ENCODE measurements around the gene SLC38A9. TPM values are rescaled to one million over a fixed set of nuclear protein-coding genes. Genes with fewer than 3 reads are reported as not detected.

Gene SLC38A9
- total RNA-seq, 2 donors from 2014 or later: 38.5 to 41.7 TPM

- H3K27ac Mint-ChIP-seq: no peak overlapping the region
- WGBS, 2 experiments (ENCODE audit: insufficient coverage in 1 of 2, insufficient read length in 1 of 2): 97 to 100% methylated on average over 3 of the region's 3 CpGs
Observed at GRCh38 chr5:55621229-55621628, 90.9 kb downstream of the SLC38A9 start.

GRCh38 chr5:55620766-55621160 lies 91.4 kb downstream of the SLC38A9 start:
- Histone ChIP-seq H3K4me3 (ENCODE audit: low read length) (no peak overlapping the region), H3K36me3 (ENCODE audit: control insufficient read depth, insufficient read depth, low read length) (no peaks in the 10 kb centered on the region), H3K27me3 (ENCODE audit: control insufficient read depth, insufficient read depth, low read length, poor library complexity, severe bottlenecking) (no peaks in the 10 kb centered on the region), H3K4me1 (ENCODE audit: control insufficient read depth, insufficient read depth, low read length) (no peaks in the 10 kb centered on the region), H3K9ac (ENCODE audit: extremely low read depth, low read length, poor library complexity, severe bottlenecking) (no peak overlapping the region), H3K27ac (ENCODE audit: low read depth, low read length) (no peak overlapping the region), H3K9me3 (ENCODE audit: control insufficient read depth, low read length) (no peaks in the 10 kb centered on the region)
- H3K36me3 Mint-ChIP-seq (ENCODE audit: low read depth): peaks cover 2% of the 10 kb centered on the region
- no peak overlapping the region for H3K4me3 Mint-ChIP-seq
- H3K27ac Mint-ChIP-seq: no peak overlapping the region
- peaks cover 2% of the 10 kb centered on the region for H3K9me3 Mint-ChIP-seq
- H3K27me3 Mint-ChIP-seq (ENCODE audit: insufficient read depth): no peaks in the 10 kb centered on the region
- 86 to 100% methylated on average over 3 to 4 of the region's 4 CpGs for WGBS, 2 experiments (ENCODE audit: insufficient coverage in 1 of 2, insufficient read length in 1 of 2)
- no peak for TF ChIP-seq CTCF (conservative IDR thresholded peaks at IDR 0.05)
- DNase-seq: no peak
- H3K4me1 Mint-ChIP-seq: peaks cover 47% of the 10 kb centered on the region

More at GRCh38 chr5:55621229-55621628, 90.9 kb downstream of the SLC38A9 start:
- H3K9ac ChIP-seq (ENCODE audit: extremely low read depth, low read length, poor library complexity, severe bottlenecking): no peak overlapping the region
- Mint-ChIP-seq H3K36me3 (ENCODE audit: low read depth) (peaks cover 2% of the 10 kb centered on the region), H3K27me3 (ENCODE audit: insufficient read depth) (no peaks in the 10 kb centered on the region), H3K9me3 (peaks cover 2% of the 10 kb centered on the region), H3K4me3 (no peak overlapping the region), H3K4me1 (peaks cover 48% of the 10 kb centered on the region)
- H3K27ac ChIP-seq (ENCODE audit: low read depth, low read length): no peak overlapping the region
- no peak for DNase-seq
- no peak overlapping the region for H3K4me3 ChIP-seq (ENCODE audit: low read length)
- H3K9me3 ChIP-seq (ENCODE audit: control insufficient read depth, low read length): no peaks in the 10 kb centered on the region
- no peak for TF ChIP-seq CTCF (conservative IDR thresholded peaks at IDR 0.05)
- H3K4me1 ChIP-seq (ENCODE audit: control insufficient read depth, insufficient read depth, low read length): no peaks in the 10 kb centered on the region
- H3K27me3 ChIP-seq (ENCODE audit: control insufficient read depth, insufficient read depth, low read length, poor library complexity, severe bottlenecking): no peaks in the 10 kb centered on the region
- H3K36me3 ChIP-seq (ENCODE audit: control insufficient read depth, insufficient read depth, low read length): no peaks in the 10 kb centered on the region

- no peaks in the 10 kb centered on the region for H3K9me3 ChIP-seq (ENCODE audit: control insufficient read depth, low read length)
- no peaks in the 10 kb centered on the region for H3K27me3 ChIP-seq (ENCODE audit: control insufficient read depth, insufficient read depth, low read length, poor library complexity, severe bottlenecking)
- Mint-ChIP-seq H3K36me3 (ENCODE audit: low read depth) (peaks cover 2% of the 10 kb centered on the region), H3K9me3 (peaks cover 2% of the 10 kb centered on the region), H3K27ac (no peak overlapping the region), H3K27me3 (ENCODE audit: insufficient read depth) (no peaks in the 10 kb centered on the region), H3K4me1 (peaks cover 47% of the 10 kb centered on the region), H3K4me3 (no peak overlapping the region)
- peaks cover 3% of the 10 kb centered on the region for H3K4me1 ChIP-seq (ENCODE audit: control insufficient read depth, insufficient read depth, low read length)
- 93 to 97% methylated on average over 6 of the region's 6 CpGs for WGBS, 2 experiments (ENCODE audit: insufficient coverage in 1 of 2, insufficient read length in 1 of 2)
- TF ChIP-seq CTCF (conservative IDR thresholded peaks at IDR 0.05): no peak
- H3K36me3 ChIP-seq (ENCODE audit: control insufficient read depth, insufficient read depth, low read length): no peaks in the 10 kb centered on the region
- no peak overlapping the region for H3K27ac ChIP-seq (ENCODE audit: low read depth, low read length)
- H3K9ac ChIP-seq (ENCODE audit: extremely low read depth, low read length, poor library complexity, severe bottlenecking): no peak overlapping the region
- no peak for DNase-seq
- H3K4me3 ChIP-seq (ENCODE audit: low read length): no peak overlapping the region
Observed at GRCh38 chr5:55620009-55620765, 91.9 kb downstream of the SLC38A9 start.

All from endodermal cell (in vitro differentiated cells).